A549 (cell line): ENCODE measurements around the gene WHRN. TPM values are rescaled to one million over a fixed set of nuclear protein-coding genes. Genes with fewer than 3 reads are reported as not detected.

ENCODE experiments used
- ATAC-seq, 2 experiments: fragments of 200-7000 bp in 1 of 2; fragments of >200 bp in 1 of 2; cut with Nextera tagmentation in 1 of 2; cut with Tn5 transposase in 1 of 2; 3 replicates each; pipeline versions ENCODE4 v1.8.0 to v1.9.1; 2018 to 2020; ENCODE audit warnings: mild to moderate bottlenecking in 1 of 2, moderate library complexity in 1 of 2
- CTCF ChIA-PET: fragments of 300-600 bp; sonication (Branson Sonifier 250); formaldehyde crosslinking; extraction: SDS; loops from one replicate; lab custom pipeline; 2021; ENCODE audit warnings: antibody characterized with exemption, inconsistent platforms; lab: Yijun Ruan, JAX
- POLR2A ChIA-PET: fragments of 350-600 bp; formaldehyde crosslinking; extraction: SDS; loops from one replicate; lab custom pipeline; 2021; ENCODE audit warnings: antibody characterized with exemption, inconsistent platforms; lab: Yijun Ruan, JAX
- DNase-seq, 2 experiments: peaks; one replicate each; pipeline versions ENCODE4 v3.0.0 to v3.0.0-alpha.2; 2011 to 2016; ENCODE audit warnings: low read depth in 1 of 2, low spot score in 1 of 2
- FAIRE-seq: peaks from 2 replicates; lab custom pipeline; 2011; peaks lifted over from hg19 to GRCh38; lab: Jason Lieb, UNC
- H3K27ac ChIP-seq, 2 experiments: fragments of >200 bp; sonication (Bioruptor Twin); formaldehyde crosslinking; 3 replicates each; pipeline ENCODE4 v1.5.1; 2016 to 2017
- H3K4me1 ChIP-seq: fragments of >200 bp; sonication (Bioruptor Twin); formaldehyde crosslinking; 3 replicates; pipeline ENCODE4 v1.6.1; 2016
- H3K4me2 ChIP-seq: fragments of >200 bp; sonication (Bioruptor Twin); formaldehyde crosslinking; 3 replicates; pipeline ENCODE4 v1.6.1; 2016
- H3K4me3 ChIP-seq: fragments of >200 bp; sonication (Bioruptor Twin); formaldehyde crosslinking; 3 replicates; pipeline ENCODE4 v1.5.1; 2016
- H3K9me3 ChIP-seq: fragments of >200 bp; sonication (Bioruptor Twin); formaldehyde crosslinking; 3 replicates; pipeline ENCODE4 v1.6.1; 2016
- ATOH8 ChIP-seq: fragments of 250-450 bp; sonication (Bioruptor Pico); IDR thresholded peaks from 2 replicates; pipeline ENCODE4 v1.5.0; 2020; ENCODE audit warnings: low read depth, mild to moderate bottlenecking, moderate library complexity
- BHLHE40 ChIP-seq: IDR thresholded peaks from 2 replicates; pipeline ENCODE4 v1.6.1; 2012; ENCODE audit warnings: low read depth, low read length, inconsistent platforms
- CBX8 ChIP-seq: fragments of 200-600 bp; sonication (generic); IDR thresholded peaks from 2 replicates; pipeline ENCODE4 v1.6.1; 2016
- CEBPB ChIP-seq, 2 experiments: fragments of >200 bp in 1 of 2; sonication (Bioruptor Twin) in 1 of 2; formaldehyde crosslinking in 1 of 2; IDR thresholded peaks; 2 replicates each; pipeline ENCODE4 v1.6.1; 2012 to 2016
- CHD4 ChIP-seq: fragments of 200-600 bp; sonication (generic); IDR thresholded peaks from 2 replicates; pipeline ENCODE4 v1.6.1; 2016; ENCODE audit warnings: antibody characterized with exemption, mild to moderate bottlenecking, borderline replicate concordance
- CTCF ChIP-seq: fragments of >200 bp; sonication (Bioruptor Twin); formaldehyde crosslinking; IDR thresholded peaks from 3 replicates; pipeline ENCODE4 v1.5.1; 2016
- EHF ChIP-seq: fragments of 250-450 bp; sonication (Bioruptor Pico); IDR thresholded peaks from 2 replicates; pipeline ENCODE4 v1.5.0; 2020; ENCODE audit warnings: mild to moderate bottlenecking
- EHMT2 ChIP-seq: fragments of 200-600 bp; sonication (generic); IDR thresholded peaks from 2 replicates; pipeline ENCODE4 v1.6.1; 2016; ENCODE audit warnings: antibody characterized with exemption, low read depth, mild to moderate bottlenecking, moderate library complexity
- ESRRA ChIP-seq: fragments of 150-350 bp; IDR thresholded peaks from 2 replicates; pipeline ENCODE4 v1.6.1; 2014; ENCODE audit warnings: mild to moderate bottlenecking, low read length, borderline replicate concordance
- FOSB ChIP-seq: fragments of 250-450 bp; sonication (Bioruptor Pico); IDR thresholded peaks from 2 replicates; pipeline ENCODE4 v1.5.0; 2020; ENCODE audit warnings: mild to moderate bottlenecking, moderate library complexity
- HOXA7 ChIP-seq: fragments of 250-450 bp; sonication (Bioruptor Pico); IDR thresholded peaks from 2 replicates; pipeline ENCODE4 v1.5.0; 2020; ENCODE audit warnings: mild to moderate bottlenecking, moderate library complexity
- JUN ChIP-seq, 2 experiments: fragments of >200 bp; sonication (Bioruptor Twin); formaldehyde crosslinking; IDR thresholded peaks; 2 replicates in 1 of 2; 3 replicates in 1 of 2; pipeline ENCODE4 v1.6.1; 2016 to 2017
- KDM1A ChIP-seq: fragments of 200-600 bp; sonication (generic); IDR thresholded peaks from 2 replicates; pipeline ENCODE4 v1.6.1; 2016; ENCODE audit warnings: low read depth, mild to moderate bottlenecking
- KDM5A ChIP-seq: fragments of 200-600 bp; sonication (generic); IDR thresholded peaks from 2 replicates; pipeline ENCODE4 v1.6.1; 2016; ENCODE audit warnings: antibody characterized with exemption, mild to moderate bottlenecking
- NPAS2 ChIP-seq: fragments of 250-450 bp; sonication (Bioruptor Pico); IDR thresholded peaks from 2 replicates; pipeline ENCODE4 v1.8.0; 2022; ENCODE audit warnings: mild to moderate bottlenecking, moderate library complexity, borderline replicate concordance
- NR3C1 ChIP-seq: fragments of >200 bp; sonication (Bioruptor Twin); formaldehyde crosslinking; IDR thresholded peaks from 3 replicates; pipeline ENCODE4 v1.6.1; 2017
- PHF8 ChIP-seq: fragments of 200-600 bp; sonication (generic); IDR thresholded peaks from 2 replicates; pipeline ENCODE4 v1.6.1; 2016; ENCODE audit warnings: low read depth, mild to moderate bottlenecking, antibody characterized with exemption, moderate library complexity, borderline replicate concordance
- POLR2AphosphoS2 ChIP-seq: conservative IDR thresholded peaks from 2 replicates; pipeline ENCODE4 v1.6.1; 2012; ENCODE audit warnings: low read length, improper control_type of control experiment, inconsistent platforms
- RNF2 ChIP-seq: fragments of 200-600 bp; sonication (generic); IDR thresholded peaks from 2 replicates; pipeline ENCODE4 v1.6.1; 2016; ENCODE audit warnings: low read depth, mild to moderate bottlenecking, antibody characterized with exemption, moderate library complexity, borderline replicate concordance
- SMC3 ChIP-seq: fragments of >200 bp; sonication (Bioruptor Twin); formaldehyde crosslinking; IDR thresholded peaks from 3 replicates; pipeline ENCODE4 v1.6.1; 2018; ENCODE audit warnings: inconsistent platforms
- SREBF2 ChIP-seq: fragments of 450-650 bp; IDR thresholded peaks from 2 replicates; pipeline ENCODE4 v1.6.1; 2014; ENCODE audit warnings: mild to moderate bottlenecking, moderate library complexity
- USF2 ChIP-seq: fragments of 450-650 bp; IDR thresholded peaks from 2 replicates; pipeline ENCODE4 v1.6.1; 2014; ENCODE audit warnings: antibody characterized with exemption
- ZSCAN20 ChIP-seq: fragments of 250-450 bp; sonication (Bioruptor Pico); IDR thresholded peaks from 2 replicates; pipeline ENCODE4 v1.8.0; 2022; ENCODE audit warnings: mild to moderate bottlenecking, moderate library complexity
- WGBS: methylation state at CpG from one replicate; pipeline ENCODE4 v1.1.6; 2017; ENCODE audit errors: missing lambda C conversion rate; 5-methylcytosine and 5-hydroxymethylcytosine counted together
- polyA plus RNA-seq, 4 experiments: library from polyadenylated mRNA; depleted of rRNA in 3 of 4; stranded (reverse); fragments of >200 nt; fragmentation: RNase III in 1 of 4; extraction: RNeasy Plus Mini Kit Qiagen cat#74134 plus additional on column Dnase treatment in 1 of 4; gene quantifications; 2 replicates in 3 of 4; 3 replicates in 1 of 4; pipeline ENCODE4 v1.2.3, GENCODE V29; 2011 to 2017

Gene WHRN
- polyA plus RNA-seq, 2 of the 4 experiments (the other 2 are of a cell fraction), result 1.2 to 3.2 TPM

GRCh38 chr9:114460513-114461199, 44.6 kb downstream of the WHRN start (continued):
- no peak for TF ChIP-seq EHMT2

- H3K4me3 ChIP-seq, result no peak overlapping the region
- ChIA-PET POLR2A (no interaction called here), CTCF (interaction anchor here (0.6 kb wide), 1 partner anchor 150 kb away, joined by 4 read pairs; no protein-coding TSS in a partner anchor)
- WGBS, result 31% methylated on average over 5 of the region's 5 CpGs
- no peak overlapping the region for H3K4me2 ChIP-seq
- H3K4me1 ChIP-seq, result no peaks in the 10 kb centered on the region
- ATAC-seq, result no peak
- TF ChIP-seq JUN (IDR thresholded peaks at IDR 0.05) (no peak), HOXA7 (CRISPR knock-in tag) (no peak), RNF2 (no peak), CTCF (no peak), KDM1A (no peak), FOSB (CRISPR knock-in tag) (no peak), PHF8 (no peak), USF2 (no peak), POLR2AphosphoS2 (no peak), CHD4 (no peak), KDM5A (no peak), BHLHE40 (no peak)
- no peak for FAIRE-seq
- H3K9me3 ChIP-seq, result no peaks in the 10 kb centered on the region
- H3K27ac ChIP-seq, result no peak overlapping the region
- no peak for DNase-seq
Observed at GRCh38 chr9:114459464-114459863, 45.8 kb downstream of the WHRN start.

GRCh38 chr9:114456929-114457328, 48.3 kb downstream of the WHRN start:
- TF ChIP-seq SREBF2 (no peak), ATOH8 (CRISPR knock-in tag) (no peak)
- H3K4me3 ChIP-seq, result no peak overlapping the region
- no peak for ATAC-seq
- ChIA-PET CTCF (interaction anchor here (0.6 to 2.9 kb wide), 4 partner anchors 18 to 205 kb away, joined by 3 to 12 read pairs (median 4); no protein-coding TSS in a partner anchor), POLR2A (no interaction called here)
- no peak for FAIRE-seq
- no peaks in the 10 kb centered on the region for H3K9me3 ChIP-seq
- no peaks in the 10 kb centered on the region for H3K4me1 ChIP-seq
- DNase-seq, result no peak
- 5% methylated on average over 1 of the region's 1 CpG for WGBS
- no peak overlapping the region for H3K27ac ChIP-seq
- no peak overlapping the region for H3K4me2 ChIP-seq

- ChIA-PET POLR2A (no interaction called here), CTCF (interaction anchor here (0.7 to 2.9 kb wide), 4 partner anchors 19 to 566 kb away, joined by 3 to 12 read pairs (median 3); no protein-coding TSS in a partner anchor)
- WGBS, result 0% methylated on average over 1 of the region's 1 CpG
- ATAC-seq (no peak), DNase-seq (no peak), FAIRE-seq (no peak)
- no peaks in the 10 kb centered on the region for H3K4me1 ChIP-seq
- H3K9me3 ChIP-seq, result no peaks in the 10 kb centered on the region
- no peak overlapping the region for H3K4me3 ChIP-seq
- no peak overlapping the region for H3K27ac ChIP-seq
- TF ChIP-seq JUN (IDR thresholded peaks at IDR 0.05), result no peak
- no peak for TF ChIP-seq KDM1A
- TF ChIP-seq EHF (CRISPR knock-in tag), result no peak
- no peak for TF ChIP-seq NPAS2
- TF ChIP-seq ZSCAN20 (CRISPR knock-in tag), result no peak
- TF ChIP-seq ATOH8 (CRISPR knock-in tag), result no peak
- no peak for TF ChIP-seq CBX8
- no peak for TF ChIP-seq EHMT2
- TF ChIP-seq NR3C1, result no peak
- TF ChIP-seq USF2, result no peak
- TF ChIP-seq SMC3, result no peak
- TF ChIP-seq CEBPB (IDR thresholded peaks at IDR 0.05), result no peak
- TF ChIP-seq ESRRA, result no peak
- no peak for TF ChIP-seq KDM5A
- no peak for TF ChIP-seq CTCF
- H3K4me2 ChIP-seq, result no peak overlapping the region
Observed at GRCh38 chr9:114454652-114455051, 50.6 kb downstream of the WHRN start.
